AG20443 (cell line): ENCODE data around the gene PIGV.

Source experiments
- DNase-seq: peaks from one replicate; pipeline ENCODE4 v3.0.0; 2012; ENCODE audit warnings: low spot score, mixed read lengths

Gene PIGV

DNA sequence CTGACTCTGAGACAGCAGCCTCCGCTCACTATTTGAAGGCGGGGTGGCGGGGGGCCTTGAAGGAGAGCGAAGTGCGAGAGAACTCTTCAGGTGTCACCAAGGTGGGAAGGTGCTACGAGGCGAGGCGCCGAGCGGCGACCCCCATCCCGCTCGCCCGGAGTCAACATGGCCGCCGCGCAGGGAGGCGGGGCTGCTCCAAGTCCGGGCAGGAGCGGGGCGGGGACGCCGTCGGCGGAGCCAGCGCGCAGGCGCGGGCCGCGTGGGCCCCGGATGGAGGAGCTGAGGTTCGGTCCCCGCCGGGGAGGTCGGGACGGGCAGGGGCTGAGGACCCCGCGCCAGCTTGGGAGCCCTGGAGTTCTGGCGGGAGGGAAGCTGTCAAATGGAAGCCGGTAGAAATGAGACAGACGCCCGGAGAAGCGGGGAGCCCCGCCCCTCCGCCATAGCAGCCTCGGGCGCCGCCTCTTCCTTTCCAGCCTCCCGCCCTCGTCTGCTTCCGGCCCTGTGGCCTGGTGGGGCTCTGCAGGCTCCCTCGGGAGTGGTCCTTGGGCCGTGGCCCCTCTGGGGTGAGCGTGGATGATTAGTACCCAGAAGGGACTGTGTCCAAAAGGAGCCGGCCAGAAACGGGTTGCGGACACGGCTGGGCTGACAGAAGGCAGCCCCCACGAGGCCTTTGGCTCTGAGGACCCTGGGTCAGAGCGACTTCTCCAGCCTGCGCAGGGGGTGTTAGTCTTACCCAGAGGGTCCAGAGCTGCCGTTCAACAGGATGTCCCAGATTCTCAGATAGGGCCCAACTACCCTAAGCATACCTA, at the start of gene PIGV:
PIGV (plus strand) TSS at position 245 of the 809 bp plus-strand sequence. CDS start 2,866 bp downstream, outside the sequence.
- peak; percentile 97 for DNase-seq

DNA sequence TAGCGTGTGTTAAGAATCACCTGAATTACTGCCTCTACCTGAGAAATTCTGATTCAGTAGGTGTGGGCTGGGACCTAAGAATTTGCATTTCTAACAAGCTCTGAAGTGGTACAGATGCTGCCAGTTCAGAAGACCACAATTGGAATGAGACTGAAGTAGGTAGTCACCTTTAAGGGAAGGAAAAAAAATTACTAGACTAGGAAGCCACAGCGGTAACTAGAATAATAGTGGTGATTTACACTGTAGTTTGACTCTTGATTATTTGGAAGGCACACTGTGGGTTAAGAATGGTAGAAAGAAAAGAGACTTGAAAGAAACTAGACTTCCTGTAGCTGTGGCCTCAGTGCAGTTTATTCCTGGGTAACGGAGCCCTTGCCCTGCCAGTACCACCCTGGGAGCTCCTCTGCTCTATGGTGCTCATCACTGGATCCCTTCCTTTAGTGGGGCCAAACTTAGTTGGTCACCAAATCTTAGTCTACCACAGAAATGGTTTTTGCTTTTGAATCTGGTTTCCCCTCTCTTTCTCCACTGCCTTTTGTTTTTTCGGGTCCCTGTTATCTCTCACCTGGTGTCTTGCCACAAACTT, 48.3 kb upstream of the PIGV start:
- no peak for DNase-seq

DNA sequence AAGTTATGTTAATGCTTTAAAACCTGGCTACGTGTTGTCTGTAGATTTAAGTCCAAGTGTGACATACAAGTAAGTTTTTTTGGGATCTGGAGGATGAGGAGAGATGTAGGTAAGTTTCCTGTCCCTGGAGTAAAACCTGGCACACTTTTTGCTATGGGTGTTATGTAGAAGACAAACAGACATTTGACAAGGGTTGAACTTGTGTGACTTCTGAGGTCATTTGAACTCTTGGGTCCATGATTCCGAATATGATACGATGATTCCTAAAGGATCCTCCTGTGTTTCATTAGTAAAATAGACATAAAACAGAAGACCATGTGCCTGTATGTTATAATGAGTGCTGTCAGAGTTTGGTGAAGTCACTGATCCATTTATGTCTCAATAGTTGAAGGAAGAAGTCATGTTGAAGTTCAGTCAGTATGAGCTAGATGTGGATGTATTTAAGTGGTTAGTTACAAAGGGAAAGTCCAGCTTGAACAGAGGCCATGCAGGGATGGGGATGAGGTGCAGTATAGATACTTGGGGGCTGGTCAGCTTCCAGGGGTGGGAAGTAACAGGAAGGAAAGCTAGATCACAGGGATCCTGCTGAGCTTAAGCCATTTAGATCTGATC, 47.6 kb upstream of the PIGV start:
- DNase-seq = no peak

DNA sequence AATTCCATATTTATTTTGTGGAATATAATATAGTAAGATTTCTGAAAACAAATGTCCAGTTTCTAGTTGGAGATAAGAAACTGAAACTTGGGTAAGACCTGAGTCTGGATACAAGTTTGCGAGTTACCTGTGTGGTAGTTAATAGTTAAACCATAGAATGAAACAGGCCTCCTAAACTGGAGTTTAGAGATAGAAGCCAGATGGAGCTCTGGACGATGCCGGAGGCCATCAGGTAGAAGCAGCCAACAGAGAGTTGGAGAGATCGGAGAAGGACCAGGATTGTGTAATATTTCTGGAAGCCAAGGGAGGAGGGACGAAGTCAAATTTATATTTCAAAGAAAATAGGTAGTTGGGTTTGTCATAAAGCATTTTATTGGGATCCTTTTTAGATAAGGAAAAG, 46.8 kb upstream of the PIGV start:
- no peak for DNase-seq

DNA sequence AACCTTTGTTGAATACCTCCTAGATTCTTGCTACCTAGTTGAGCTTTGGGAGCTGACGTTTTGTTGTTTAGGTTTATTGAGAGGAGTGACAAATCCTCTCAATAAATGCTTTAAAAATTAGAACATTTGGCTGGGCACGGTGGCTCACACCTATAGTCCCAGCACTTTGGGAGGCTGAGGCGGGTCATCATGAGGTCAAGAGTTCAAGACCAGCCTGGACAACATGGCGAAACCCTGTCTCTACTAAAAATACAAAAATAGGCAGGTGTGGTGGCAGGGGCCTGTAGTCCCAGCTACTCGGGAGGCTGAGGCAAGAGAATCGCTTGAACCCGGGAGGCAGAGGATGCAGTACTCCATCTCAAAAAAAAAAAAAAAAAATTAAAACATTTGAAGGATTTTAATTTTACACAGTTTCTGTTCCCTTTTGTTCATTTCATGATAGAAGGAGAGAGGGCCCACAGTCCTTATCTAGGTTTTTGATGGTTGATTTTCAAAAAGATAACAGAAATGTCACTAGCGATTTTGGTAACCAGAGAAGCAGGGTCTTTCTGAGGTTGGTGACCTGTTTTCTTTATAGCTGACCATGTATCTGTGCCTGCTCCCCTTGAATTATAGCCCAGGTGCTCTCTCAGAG, 44.2 kb upstream of the PIGV start:
- no peak for DNase-seq

DNA sequence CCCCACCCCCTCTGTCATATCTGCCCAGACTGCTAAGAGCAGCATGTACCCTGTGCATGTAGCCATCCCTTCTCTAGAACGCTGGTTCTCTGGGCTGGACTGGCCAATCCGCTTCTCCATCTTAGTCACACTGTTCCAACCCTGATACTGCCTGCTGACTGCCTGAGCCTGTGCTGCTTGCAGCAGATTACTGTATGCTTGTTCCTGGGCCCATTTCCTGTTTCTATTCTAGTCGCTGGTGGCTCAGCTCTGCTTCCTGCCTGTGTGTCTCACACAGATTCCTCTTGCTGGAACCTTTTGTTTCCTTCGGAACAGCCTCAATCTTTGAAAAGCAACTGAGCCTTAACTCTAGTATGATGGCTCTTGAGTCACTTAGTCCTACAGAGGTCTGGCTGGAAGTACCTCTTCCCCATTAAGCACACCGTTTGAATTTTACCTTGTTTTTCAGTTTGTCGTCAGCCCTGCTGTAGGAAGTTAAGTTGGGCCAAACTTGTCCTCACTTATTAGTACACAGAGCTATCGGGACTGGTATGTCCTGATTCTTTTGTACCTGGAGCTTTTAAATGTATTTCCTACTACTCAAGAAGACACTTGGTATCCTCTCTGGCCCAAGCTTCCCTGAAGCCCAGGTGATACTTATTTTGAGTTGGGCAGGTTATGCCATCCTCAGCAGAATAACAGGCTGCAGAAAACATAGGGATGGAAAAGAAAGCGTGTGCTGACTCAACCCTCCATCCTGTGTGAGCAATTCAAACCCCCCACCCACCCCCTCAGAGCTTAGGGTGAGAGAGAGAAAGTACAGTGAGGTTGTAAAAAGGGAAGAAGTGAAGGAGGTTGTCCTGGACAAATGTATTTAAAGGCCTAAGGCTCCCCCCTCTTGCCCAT, 43.4 kb upstream of the PIGV start:
- DNase-seq = peak; percentile 75

DNA sequence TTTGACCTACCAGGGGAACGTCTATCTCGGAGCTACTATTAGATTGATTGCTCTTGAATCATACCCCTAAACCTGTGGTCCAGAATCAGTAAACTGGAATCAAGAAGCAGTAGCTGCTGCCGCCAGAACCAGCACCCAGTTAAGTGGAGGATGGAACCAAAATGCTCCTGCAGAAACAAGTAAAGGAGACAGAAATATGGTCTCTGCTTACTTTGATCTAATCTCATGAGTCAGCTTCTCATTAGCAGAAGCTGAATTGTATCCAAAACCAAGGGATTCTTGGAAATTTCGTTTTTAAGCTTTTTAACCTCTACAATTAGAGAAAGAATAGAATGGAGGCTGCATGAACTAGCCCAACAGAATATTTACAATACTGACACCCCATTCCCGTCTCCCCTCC, 42.6 kb upstream of the PIGV start:
- no peak for DNase-seq

DNA sequence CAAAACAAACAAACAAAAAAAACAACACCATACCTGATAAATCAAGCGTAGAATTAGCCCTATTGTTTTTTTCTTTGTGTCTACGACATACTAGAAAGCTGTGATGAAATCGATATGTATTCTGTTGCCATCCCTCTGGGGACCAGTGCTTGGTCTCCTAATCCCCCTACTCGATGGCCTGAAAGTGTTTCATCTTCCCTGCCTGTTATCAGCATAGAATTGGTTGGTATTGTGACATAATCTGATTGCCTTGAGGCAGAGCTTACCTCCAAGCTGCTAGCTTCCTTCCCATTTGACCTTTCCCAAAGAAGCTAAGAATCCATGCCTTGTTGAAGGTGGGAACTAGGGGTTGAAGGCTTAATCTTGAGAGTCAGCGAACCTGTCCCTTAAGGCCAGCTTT, 40.7 kb upstream of the PIGV start:
- no peak for DNase-seq

DNA sequence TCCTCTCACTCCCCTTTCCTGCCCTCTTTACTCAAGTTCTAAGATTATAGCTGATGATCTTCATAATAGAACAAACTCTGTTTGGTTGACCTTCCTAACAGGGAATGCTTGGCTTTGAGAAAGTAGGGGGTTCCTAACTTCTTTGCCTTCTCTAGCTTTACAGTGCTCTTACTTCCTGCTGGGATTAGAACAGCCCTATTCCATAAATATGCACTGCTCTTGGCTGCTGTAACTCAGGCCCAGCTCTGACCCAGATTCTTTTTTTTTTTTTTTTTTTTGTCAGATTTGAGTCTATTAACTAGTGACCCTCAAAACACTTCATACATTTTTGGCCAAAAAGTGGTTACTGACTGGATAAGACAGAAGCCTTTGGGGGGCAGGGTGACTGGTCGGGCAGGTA, 39.4 kb upstream of the PIGV start:
- DNase-seq = no peak

DNA sequence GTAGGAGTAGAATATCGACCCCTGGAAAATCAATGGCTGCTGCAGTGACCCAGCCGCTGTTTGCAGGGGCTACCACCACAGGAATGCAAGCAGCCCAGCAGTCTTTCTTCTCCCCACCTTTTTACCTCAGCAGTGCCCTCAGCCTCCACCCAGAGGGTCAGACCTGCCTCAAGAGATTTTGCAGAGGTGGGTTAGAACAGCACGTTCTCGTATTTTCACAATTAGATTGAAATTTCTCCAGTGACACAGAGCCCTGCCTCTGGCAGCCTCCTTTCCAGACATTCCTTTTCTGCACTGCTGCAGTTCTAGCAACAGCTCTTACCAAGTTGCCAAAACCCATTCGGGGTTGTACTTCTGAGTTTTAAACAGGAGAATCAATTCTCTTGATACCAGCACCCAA, 38.3 kb upstream of the PIGV start:
- DNase-seq = no peak

DNA sequence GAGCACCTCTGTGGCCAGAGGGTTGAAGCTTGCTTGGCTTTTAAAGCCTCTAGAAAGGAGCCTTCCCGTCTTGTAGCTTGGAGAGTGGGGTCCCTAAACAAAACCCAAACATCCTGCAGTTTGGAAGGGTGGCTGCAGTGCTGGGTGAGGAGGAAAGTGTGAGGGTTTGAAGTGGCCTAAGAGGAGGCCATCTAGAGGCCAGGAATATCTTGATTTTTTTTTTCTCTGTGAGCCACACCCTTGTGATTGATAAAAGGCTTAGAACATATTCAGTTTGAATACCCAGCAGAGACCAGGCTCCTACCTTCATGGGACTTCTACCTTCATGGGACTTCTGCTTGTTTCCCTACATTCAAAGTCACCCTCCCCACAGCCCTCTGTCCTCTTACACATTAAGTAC, 37.3 kb upstream of the PIGV start:
- no peak for DNase-seq

DNA sequence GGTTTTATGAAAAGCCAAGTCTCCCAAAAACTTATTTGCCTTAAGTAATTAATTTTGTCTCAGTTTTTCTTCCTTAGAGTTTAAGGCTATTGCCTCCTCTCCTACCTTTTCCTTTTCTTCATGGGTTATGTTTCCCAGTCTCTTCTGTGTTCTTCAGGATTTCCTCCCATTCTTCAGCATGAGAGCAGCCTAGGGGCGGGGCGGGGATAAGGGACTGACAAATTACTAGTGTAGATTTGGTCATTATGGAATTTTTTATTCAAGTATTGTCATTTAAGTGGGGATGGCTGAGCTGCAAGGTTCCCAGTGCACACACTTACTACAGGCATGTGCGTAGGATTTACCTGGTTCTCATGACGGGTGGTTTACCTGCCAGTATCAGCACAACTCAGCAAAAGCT, 35.2 kb upstream of the PIGV start:
- no peak for DNase-seq

DNA sequence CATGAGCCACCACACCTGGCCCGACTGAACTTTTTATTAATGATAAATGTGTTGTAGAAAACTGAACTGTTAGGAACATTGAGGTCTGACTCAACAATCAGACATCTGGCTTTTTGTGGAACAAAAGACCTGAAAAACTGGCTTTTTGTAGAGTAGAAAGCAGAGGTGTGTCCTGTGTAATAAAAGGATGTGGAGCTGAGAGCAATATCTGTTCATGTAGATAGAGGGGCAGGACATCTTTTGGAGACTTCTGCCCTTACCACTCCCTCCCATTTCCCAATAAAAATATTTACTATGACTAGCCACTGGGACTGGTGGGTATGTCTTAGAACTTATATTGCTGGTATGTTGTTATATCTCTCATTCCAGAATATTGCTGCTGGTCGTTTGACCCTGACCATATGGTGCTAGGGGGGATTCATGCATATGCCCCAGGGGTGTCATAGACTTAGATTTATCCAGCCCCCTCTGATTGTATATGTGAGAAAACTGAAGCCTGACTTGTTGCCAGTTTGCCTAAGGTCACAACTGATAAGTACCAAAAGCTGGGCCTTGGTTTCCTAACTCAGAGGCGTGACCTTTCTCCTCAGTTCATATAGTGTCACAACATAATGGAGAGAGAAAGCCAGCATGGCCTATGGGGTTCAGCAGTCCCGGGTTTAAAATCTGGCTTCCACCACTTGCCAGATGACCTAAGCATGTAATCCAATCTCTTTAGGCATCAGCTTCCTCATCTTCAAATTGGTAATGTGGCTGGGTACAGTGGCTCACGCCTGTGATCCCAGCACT, 33.5 kb upstream of the PIGV start:
- DNase-seq = no peak

DNA sequence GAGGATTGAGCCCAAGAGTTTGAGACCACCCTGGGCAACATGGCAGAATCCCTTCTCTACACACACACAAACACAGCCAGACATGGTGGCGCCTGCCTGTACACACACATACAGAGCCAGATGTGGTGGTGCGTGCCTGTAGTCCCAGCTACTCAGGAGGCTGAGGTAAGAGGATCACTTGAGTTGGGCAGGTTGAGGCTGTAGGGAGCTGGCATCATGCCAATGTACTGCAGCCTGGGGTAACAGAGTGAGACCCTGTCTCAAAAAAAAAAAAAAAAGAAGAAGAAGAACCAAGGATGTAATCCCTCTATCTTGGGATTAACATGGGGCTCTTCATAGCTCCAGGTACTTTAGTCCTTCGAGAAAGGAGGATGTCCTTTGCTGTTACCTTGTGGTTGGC, 29.4 kb upstream of the PIGV start:
- DNase-seq = no peak

DNA sequence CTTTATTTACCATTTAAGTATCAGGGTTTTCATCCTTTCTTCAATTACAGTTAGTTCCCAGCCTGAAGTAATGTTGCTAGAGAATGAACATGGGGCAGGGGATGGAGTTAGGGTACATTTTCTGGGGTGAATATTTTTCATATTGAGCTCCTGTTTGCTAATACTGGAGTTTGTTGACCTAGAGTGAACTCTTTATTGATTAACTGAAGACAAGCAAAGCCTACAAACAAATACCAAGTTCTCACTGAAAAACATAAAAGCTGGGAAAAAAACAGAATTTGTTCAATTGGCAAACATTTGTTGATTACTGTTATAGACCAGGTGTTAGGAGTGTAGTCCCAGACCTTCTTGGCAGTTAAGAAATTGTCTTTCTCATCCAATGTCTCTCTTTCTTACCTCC, 28.2 kb upstream of the PIGV start:
- no peak for DNase-seq

DNA sequence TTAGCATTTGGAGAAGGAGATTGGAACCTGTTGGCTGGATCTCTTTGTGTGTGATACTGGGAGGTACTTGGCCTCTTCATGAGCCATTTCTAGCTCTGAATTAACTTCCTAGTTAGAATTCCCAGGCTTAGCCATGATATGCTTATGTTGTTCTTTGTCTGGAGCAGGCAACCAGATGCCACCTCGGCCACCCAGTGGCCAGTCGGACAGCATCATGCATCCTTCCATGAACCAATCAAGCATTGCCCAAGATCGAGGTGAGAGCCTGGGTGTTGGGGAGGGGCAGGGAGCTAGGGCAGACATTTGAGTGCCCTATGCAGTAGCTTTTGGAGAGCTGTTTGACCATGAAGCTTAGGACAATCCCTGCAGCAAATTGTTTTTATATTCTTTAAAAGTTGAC, 26.5 kb upstream of the PIGV start:
- no peak for DNase-seq

DNA sequence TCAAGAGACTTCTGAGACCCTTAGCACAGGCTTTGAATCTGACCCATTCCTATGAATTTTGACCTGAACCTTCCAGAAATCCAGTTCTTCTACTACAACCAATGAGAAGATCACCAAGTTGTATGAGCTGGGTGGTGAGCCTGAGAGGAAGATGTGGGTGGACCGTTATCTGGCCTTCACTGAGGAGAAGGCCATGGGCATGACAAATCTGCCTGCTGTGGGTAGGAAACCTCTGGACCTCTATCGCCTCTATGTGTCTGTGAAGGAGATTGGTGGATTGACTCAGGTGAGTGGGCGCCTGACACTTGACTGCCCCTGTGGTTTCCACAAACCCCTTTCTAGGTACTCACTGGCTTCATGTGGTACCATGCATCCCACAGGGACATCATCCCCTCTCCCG, 20.0 kb upstream of the PIGV start:
- DNase-seq = no peak

DNA sequence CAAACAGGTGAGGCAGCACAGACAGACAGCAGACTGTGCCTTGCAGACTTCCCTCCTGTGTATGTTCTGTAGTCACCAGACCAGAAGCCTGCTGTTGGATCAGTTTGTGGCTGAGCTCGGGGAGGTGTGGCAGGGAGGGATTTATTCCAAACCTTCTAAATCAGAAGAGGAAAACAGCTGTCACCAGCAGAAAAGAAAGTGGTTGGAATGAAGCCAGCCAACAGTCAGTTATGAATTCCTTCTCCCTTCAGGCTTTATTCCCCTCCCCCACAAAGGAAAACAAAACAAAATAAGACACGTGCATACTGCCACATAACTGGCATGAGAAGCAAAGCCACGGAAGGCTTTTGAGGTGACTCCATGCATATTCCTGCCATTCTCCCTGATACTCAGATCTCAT, 19.0 kb upstream of the PIGV start:
- DNase-seq = peak; percentile 57

DNA sequence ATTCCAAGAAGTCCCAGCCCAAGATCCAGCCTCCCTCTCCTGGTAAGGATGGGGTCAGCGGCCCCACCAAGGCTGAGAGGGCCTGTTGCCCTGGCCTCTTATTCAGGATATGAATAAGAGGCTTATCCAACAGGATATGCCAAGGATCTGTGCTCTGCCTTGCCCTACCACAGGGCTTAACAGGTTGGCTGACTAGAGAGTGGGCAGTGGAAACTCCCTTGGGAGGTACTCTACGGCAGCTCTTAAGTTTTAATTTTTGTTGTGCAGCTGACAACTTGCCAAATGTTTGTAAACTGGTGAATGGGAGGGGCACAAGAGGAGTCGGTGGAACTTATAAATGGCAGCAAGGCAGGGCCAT, 16.5 kb upstream of the PIGV start:
- no peak for DNase-seq

DNA sequence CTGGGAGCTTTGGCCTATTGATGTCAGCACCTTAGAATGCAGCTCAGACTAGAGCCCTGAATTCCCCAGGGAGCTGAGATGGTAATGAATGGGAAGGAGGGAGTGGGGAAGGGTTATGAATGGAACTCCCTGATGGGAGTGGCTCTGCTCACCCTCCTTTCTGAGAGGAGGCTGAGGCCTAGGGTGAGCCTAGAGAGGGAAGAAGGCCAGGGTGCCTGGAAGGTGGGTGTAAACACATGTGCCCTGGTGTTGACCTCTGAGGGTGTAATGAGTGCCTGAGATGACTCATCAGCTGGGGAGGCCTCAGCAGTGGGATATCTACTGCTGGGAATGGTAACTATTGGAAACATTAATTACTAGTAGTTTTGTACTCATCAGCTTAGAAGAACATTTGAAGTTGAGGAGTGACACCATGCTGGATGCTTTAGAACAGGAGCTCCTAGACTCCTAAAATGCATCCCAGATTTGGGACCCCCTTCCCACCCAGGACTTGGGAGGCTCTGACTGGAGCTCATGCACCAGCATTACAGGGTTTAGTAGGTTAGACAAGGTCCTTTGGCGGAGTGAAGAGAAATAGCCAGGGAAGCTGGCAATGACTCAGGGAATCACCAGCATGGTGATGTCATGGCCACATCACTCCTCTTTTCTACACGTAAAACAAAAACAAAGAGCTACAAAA, 16.0 kb upstream of the PIGV start:
- DNase-seq = peak; percentile 84

DNA sequence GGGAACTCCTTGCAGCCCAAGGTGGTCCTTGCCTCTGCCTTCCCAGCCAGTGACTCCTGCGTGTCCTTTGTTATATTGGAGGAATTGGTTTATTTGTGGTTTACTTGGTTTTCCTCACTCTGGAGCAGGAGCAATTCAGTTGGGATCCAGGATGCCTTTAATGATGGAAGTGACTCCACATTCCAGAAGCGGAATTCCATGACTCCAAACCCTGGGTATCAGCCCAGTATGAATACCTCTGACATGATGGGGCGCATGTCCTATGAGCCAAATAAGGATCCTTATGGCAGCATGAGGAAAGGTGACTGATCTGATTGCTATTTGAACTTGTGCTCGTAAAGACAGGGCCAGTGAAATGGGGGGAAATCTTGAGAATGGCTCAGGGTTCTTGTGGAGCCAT, 15.1 kb upstream of the PIGV start:
- DNase-seq = peak; percentile 93
